Measurements from ENCODE around the gene FAM3B. TPM values are rescaled to one million over a fixed set of nuclear protein-coding genes. Genes with fewer than 3 reads are reported as not detected.

Gene FAM3B
- total and polyA plus RNA-seq, 2 of the 4 experiments (the other 2 are of a cell fraction): not detected

DNA sequence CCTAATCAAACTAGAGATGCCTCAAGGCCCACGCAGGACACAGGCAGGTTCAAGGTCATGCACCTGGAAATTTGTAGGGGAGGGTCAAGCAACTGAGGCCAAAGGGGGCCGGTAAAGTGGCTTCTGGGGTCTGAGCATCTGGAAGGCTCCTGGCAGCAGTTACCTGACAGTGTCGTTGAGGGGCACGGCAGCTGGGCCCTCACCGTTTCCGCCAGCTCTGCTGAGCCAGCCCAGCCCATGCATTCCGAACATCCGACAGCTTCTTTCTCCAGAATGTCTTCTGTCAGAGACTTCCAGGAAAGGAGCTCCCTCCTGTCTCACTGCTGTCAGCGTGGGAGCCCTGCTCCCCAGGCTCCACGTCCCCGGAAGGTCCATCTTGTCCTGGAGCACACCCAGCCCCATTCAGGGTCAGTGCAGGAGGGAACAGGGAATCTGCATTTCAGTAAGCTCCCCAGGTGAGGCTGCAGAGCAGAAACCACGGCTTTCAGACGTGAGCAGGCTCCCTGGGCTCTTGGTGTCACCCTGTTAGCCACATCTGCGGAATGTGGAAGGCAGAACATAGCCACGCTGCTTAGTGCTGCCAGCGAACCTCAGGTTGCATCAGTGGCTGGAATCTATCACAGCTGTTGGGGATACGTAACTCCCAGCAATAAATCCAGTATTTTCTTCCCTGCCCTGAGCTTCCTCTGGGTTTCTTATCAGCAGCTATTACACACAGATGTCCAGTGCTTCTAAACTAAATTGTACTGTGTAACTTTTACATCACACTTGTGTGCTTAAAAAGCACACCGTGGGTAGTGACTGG lies 36.3 kb upstream of the FAM3B start:
- no peak for TF ChIP-seq POLR2A (IDR thresholded peaks at IDR 0.05; ENCODE audit: low read depth, low read length)
- TF ChIP-seq, protein P1, sequence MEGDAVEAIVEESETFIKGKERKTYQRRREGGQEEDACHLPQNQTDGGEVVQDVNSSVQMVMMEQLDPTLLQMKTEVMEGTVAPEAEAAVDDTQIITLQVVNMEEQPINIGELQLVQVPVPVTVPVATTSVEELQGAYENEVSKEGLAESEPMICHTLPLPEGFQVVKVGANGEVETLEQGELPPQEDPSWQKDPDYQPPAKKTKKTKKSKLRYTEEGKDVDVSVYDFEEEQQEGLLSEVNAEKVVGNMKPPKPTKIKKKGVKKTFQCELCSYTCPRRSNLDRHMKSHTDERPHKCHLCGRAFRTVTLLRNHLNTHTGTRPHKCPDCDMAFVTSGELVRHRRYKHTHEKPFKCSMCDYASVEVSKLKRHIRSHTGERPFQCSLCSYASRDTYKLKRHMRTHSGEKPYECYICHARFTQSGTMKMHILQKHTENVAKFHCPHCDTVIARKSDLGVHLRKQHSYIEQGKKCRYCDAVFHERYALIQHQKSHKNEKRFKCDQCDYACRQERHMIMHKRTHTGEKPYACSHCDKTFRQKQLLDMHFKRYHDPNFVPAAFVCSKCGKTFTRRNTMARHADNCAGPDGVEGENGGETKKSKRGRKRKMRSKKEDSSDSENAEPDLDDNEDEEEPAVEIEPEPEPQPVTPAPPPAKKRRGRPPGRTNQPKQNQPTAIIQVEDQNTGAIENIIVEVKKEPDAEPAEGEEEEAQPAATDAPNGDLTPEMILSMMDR (conservative IDR thresholded peaks at IDR 0.05; ENCODE audit: low read depth, low read length): no peak
- TF ChIP-seq SMC3 (IDR thresholded peaks at IDR 0.05; ENCODE audit: low read depth, low read length): no peak
- peak; percentile 78 for TF ChIP-seq CEBPB (IDR thresholded peaks at IDR 0.05; ENCODE audit: low read depth, low read length)
- Histone ChIP-seq H2AFZ (replicated peaks; ENCODE audit: low read length, poor library complexity) (peak overlapping the region; percentile 53), H3K4me2 (ENCODE audit: low read depth, low read length) (no peak overlapping the region; the same call in 1 of the 2 replicates), H3K36me3 (ENCODE audit: control insufficient read depth, insufficient read depth, low read length) (no peaks in the 10 kb centered on the region; the same call in 1 of the 2 replicates), H3K4me3 (ENCODE audit: insufficient read depth, low read depth, low read length) (no peak overlapping the region), H2BK15ac (ENCODE audit: low read depth, low read length) (no peak overlapping the region), H3K4me1 (ENCODE audit: control insufficient read depth, insufficient read depth, low read length) (peaks cover 2% of the 10 kb centered on the region; the same call in 1 of the 2 replicates), H4K5ac (ENCODE audit: low read depth, low read length) (no peak overlapping the region), H3K14ac (replicated peaks; ENCODE audit: low read depth, low read length) (no peak overlapping the region), H3K79me1 (ENCODE audit: low read depth in 1 of 2, low read length in 2 of 2) (no peaks in the 10 kb centered on the region), H3K27ac (ENCODE audit: insufficient read depth, low read length) (no peak overlapping the region), H2AK5ac (ENCODE audit: low read depth, low read length) (no peak overlapping the region), H4K8ac (ENCODE audit: low read depth in 2 of 2, low read length in 2 of 2) (no peak overlapping the region), H3K23ac (ENCODE audit: low read depth, low read length) (no peak overlapping the region), H2AK9ac (replicated peaks; ENCODE audit: low read depth, low read length, poor library complexity) (peak overlapping the region; percentile 25), H2BK20ac (ENCODE audit: low read depth, low read length) (no peak overlapping the region), H2BK120ac (ENCODE audit: low read depth, low read length) (no peak overlapping the region), H2BK5ac (ENCODE audit: low read depth, low read length, poor library complexity, severe bottlenecking) (no peak overlapping the region), H3K27me3 (ENCODE audit: control insufficient read depth, insufficient read depth, low read length) (no peaks in the 10 kb centered on the region; the same call in 1 of the 2 replicates), H3K9me1 (ENCODE audit: insufficient read depth, low read length) (no peaks in the 10 kb centered on the region), H4K91ac (ENCODE audit: insufficient read depth, low read depth, low read length) (no peak overlapping the region), H3K4ac (ENCODE audit: low read depth, low read length) (no peak overlapping the region), H3K56ac (ENCODE audit: extremely low read depth, insufficient read depth, low read length) (0 out of 2 replicates have a peak overlapping the region, but pooled peaks have one; percentile 3), H3K18ac (ENCODE audit: low read depth, low read length) (no peak overlapping the region; the same call in 1 of the 2 replicates), H3K9me3 (ENCODE audit: control insufficient read depth, insufficient read depth, low read length) (no peaks in the 10 kb centered on the region), H4K20me1 (ENCODE audit: insufficient read depth, low read length) (no peaks in the 10 kb centered on the region), H3K9ac (ENCODE audit: low read depth, low read length) (no peak overlapping the region)
- ChIA-PET POLR2A (ENCODE audit: unreplicated experiment) (no interaction called here), CTCF (interaction anchor here (0.6 kb wide), 1 partner anchor 290 kb away, joined by 5 read pairs; no protein-coding TSS in a partner anchor)
- no TSS peak for BruUV-seq (replicated peaks)
- DNase-seq (peak; percentile 85), ATAC-seq (ENCODE audit: low read depth) (peak; percentile 53)
- in situ Hi-C loops (cut with MboI; ENCODE audit: low sequenced_read_pairs): loop anchor here (25.0 kb wide), 1 partner anchor 507 kb away; no protein-coding TSS in a partner anchor
- 37% methylated on average over 11 of the region's 18 CpGs; no CpG with 5 or more reads in 1 of the 2 experiments for WGBS, 2 experiments (ENCODE audit: extremely low coverage in 2 of 2, insufficient read length in 1 of 2)
- intact Hi-C loops (cut with micrococcal nuclease): no loop called here
- dilution Hi-C loops (cut with HindIII; ENCODE audit: low sequenced_read_pairs, unreplicated experiment): no loop called here

All from IMR-90 (cell line).